HFF-Myc (cell line): Measurements from ENCODE around the gene TUBA1C.
"Not testable (repeated sequence)": the region's sequence is repeated elsewhere in the genome, so short reads cannot be mapped to it uniquely, and the experiment has no call there.

Source experiments
- DNase-seq: peaks from one replicate; pipeline ENCODE4 v3.0.0-alpha.2; 2011; ENCODE audit warnings: low read depth; ENCODE audit errors: extremely low read depth
- H3K4me3 ChIP-seq: replicated peaks from 2 replicates; pipeline ENCODE4 v1.5.1; 2011; ENCODE audit warnings: low read depth, mild to moderate bottlenecking, control low read depth, low read length
- CTCF ChIP-seq: IDR thresholded peaks from 2 replicates; pipeline ENCODE4 v1.5.1; 2012; ENCODE audit warnings: mild to moderate bottlenecking, low read depth, low read length, control low read depth; ENCODE audit errors: missing control alignments

Gene TUBA1C

GRCh38 chr12:49264466-49264872 lies 413 bp upstream of the TUBA1C start:
- peak overlapping the region; percentile 90 for H3K4me3 ChIP-seq
- TF ChIP-seq CTCF: no peak
- no peak for DNase-seq

GRCh38 chr12:49269191-49269590 lies 4.3 kb downstream of the TUBA1C start:
- 0 out of 2 replicates have a peak overlapping the region, but pooled peaks have one; percentile 90 for H3K4me3 ChIP-seq
- DNase-seq: not testable (repeated sequence)

GRCh38 chr12:49272790-49273725 lies 8.2 kb downstream of the TUBA1C start:
- DNase-seq: no peak
- H3K4me3 ChIP-seq: no peak overlapping the region
- TF ChIP-seq CTCF: no peak

- H3K4me3 ChIP-seq: no peak overlapping the region
- no peak for DNase-seq
- TF ChIP-seq CTCF: no peak
These were observed 9.0 kb downstream of the TUBA1C start for GRCh38 chr12:49273726-49274395.

GRCh38 chr12:49274396-49275069 lies 9.7 kb downstream of the TUBA1C start:
- DNase-seq: no peak
- no peak for TF ChIP-seq CTCF
- H3K4me3 ChIP-seq: no peak overlapping the region

GRCh38 chr12:49276304-49277290 lies 11.7 kb downstream of the TUBA1C start:
- no peak for DNase-seq
- no peak for TF ChIP-seq CTCF
- no peak overlapping the region for H3K4me3 ChIP-seq
